AG09319 (cell line): ENCODE measurements around the gene FBXL20.

Experiments used
- DNase-seq: peaks from one replicate; pipeline ENCODE4 v3.0.0-alpha.2; 2010; ENCODE audit warnings: low read depth; ENCODE audit errors: extremely low read depth
- CTCF ChIP-seq: IDR thresholded peaks from 2 replicates; pipeline ENCODE4 v1.5.1; 2011; ENCODE audit warnings: low read depth, mild to moderate bottlenecking, inconsistent platforms, low read length, moderate library complexity

The FBXL20 gene

GRCh38 chr17:39223907-39224777 lies 177.3 kb downstream of the FBXL20 start:
- DNase-seq: no peak
- TF ChIP-seq CTCF: no peak

GRCh38 chr17:39222866-39223834 lies 178.3 kb downstream of the FBXL20 start:
- no peak for TF ChIP-seq CTCF
- DNase-seq: no peak

- TF ChIP-seq CTCF: no peak
- DNase-seq: no peak
These were observed 179.3 kb downstream of the FBXL20 start for GRCh38 chr17:39222151-39222550.

GRCh38 chr17:39221572-39221971 lies 179.9 kb downstream of the FBXL20 start:
- TF ChIP-seq CTCF: no peak
- no peak for DNase-seq

- no peak for DNase-seq
These were observed 181.7 kb downstream of the FBXL20 start for GRCh38 chr17:39219647-39220154.

GRCh38 chr17:39218906-39219305 lies 182.5 kb downstream of the FBXL20 start:
- no peak for DNase-seq
- no peak for TF ChIP-seq CTCF

More at GRCh38 chr17:39219647-39220154, 181.7 kb downstream of the FBXL20 start:
- TF ChIP-seq CTCF: no peak
